ENCODE data around the gene CYP2D6.
"Not testable (repeated sequence)": the region's sequence is repeated elsewhere in the genome, so short reads cannot be mapped to it uniquely, and the experiment has no call there.

The CYP2D6 gene

DNA sequence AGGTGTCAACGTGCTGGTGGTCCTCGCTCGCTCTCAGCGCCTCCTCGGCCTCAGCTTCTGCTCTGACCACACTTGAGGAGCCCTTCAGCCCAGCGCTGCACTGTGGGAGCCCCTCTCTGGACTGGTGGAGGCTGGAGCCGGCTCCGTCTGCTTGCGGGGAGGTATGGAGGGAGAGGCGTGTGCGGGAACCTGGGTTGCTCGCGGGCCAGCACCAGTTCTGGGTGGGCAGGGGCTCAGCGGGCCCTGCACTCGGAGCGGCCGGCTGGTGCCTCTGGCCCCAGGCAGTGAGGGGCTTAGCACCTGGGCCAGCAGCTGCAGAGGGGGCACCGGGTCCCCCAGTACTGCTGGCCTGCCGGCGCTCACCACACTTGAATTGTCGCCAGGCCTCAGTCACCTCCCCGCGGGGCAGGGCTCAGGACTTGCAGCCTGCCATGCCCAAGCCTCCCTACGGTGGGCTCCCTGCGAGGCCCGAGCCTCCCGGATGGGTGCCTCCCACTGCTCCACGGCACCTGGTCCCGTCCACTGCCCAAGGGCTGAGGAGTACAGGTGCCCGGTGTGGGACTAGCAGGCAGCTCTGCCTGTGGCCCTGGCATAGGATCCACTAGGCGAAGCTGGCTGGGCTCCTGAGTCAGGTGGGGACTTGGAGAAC, 7.6 kb upstream of the CYP2D6 start:
- no peak for DNase-seq (ENCODE audit: low read depth)
- H3K4me3 ChIP-seq (ENCODE audit: low read depth, low read length), result no peak overlapping the region
- no peak for TF ChIP-seq CTCF (IDR thresholded peaks at IDR 0.05; ENCODE audit: low read depth, low read length, missing control alignments)

DNA sequence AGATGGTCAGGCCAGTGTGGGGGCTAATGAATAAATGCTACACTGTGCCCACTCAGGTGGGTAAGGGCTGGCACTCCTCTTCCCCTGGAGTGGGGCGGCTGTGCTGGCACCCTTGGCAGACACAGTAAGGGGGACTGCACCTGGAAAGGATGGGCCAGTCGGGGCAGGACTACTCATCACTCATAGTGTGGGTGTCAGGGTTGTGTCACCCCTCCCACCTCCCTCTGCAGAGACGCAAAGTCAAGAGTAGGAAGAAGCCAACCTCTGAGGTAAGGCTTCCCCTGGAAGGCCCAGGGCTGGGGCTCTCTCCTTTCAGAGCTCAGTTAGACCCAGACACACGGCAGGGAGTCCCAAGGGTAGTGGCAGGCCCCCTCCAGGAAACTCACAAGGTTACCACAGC, 5.1 kb upstream of the CYP2D6 start:
- not testable (repeated sequence) for DNase-seq (ENCODE audit: low read depth); H3K4me3 ChIP-seq (ENCODE audit: low read depth, low read length)

GRCh38 chr22:42134100-42135020, 3.8 kb upstream of the CYP2D6 start:
- no peak for DNase-seq (ENCODE audit: low read depth)
- TF ChIP-seq CTCF (IDR thresholded peaks at IDR 0.05; ENCODE audit: low read depth, low read length, missing control alignments), result no peak
- H3K4me3 ChIP-seq (ENCODE audit: low read depth, low read length), result no peak overlapping the region

GRCh38 chr22:42132457-42132856, 1.8 kb upstream of the CYP2D6 start:
- DNase-seq (ENCODE audit: low read depth), result no peak
- H3K4me3 ChIP-seq (ENCODE audit: low read depth, low read length), result no peak overlapping the region
- no peak for TF ChIP-seq CTCF (IDR thresholded peaks at IDR 0.05; ENCODE audit: low read depth, low read length, missing control alignments)

- H3K4me3 ChIP-seq (ENCODE audit: low read depth, low read length), result no peak overlapping the region
- DNase-seq (ENCODE audit: low read depth), result no peak
- TF ChIP-seq CTCF (IDR thresholded peaks at IDR 0.05; ENCODE audit: low read depth, low read length, missing control alignments), result no peak
Measured at GRCh38 chr22:42131562-42131961, 952 bp upstream of the CYP2D6 start.

GRCh38 chr22:42130182-42130581, 428 bp downstream of the CYP2D6 start:
- DNase-seq (ENCODE audit: low read depth); H3K4me3 ChIP-seq (ENCODE audit: low read depth, low read length): not testable (repeated sequence)

DNA sequence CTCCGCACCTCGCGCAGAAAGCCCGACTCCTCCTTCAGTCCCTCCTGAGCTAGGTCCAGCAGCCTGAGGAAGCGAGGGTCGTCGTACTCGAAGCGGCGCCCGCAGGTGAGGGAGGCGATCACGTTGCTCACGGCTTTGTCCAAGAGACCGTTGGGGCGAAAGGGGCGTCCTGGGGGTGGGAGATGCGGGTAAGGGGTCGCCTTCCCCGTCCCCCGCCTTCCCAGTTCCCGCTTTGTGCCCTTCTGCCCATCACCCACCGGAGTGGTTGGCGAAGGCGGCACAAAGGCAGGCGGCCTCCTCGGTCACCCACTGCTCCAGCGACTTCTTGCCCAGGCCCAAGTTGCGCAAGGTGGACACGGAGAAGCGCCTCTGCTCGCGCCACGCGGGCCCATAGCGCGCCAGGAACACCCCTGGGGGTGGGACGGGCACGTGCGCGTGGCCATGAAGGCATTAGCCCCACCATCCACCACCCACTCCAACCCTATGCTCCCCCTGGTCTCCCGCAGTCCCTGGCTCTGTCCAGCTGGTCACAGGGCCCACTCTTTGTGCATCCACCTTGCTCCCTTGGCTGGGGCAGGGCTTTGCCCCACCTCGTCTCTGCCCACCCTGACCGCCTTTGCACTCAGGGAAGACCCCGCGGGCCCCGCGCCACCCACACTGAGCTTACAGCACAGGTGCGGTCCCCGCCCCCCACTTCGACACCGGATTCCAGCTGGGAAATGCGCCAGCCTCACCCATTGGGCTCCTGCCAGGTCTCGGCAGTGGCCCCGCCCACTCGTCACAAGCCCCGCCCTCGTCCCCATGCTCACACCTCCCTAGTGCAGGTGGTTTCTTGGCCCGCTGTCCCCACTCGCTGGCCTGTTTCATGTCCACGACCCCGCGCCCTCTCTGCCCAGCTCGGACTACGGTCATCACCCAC, 1.6 kb downstream of the CYP2D6 start:
- DNase-seq (ENCODE audit: low read depth); H3K4me3 ChIP-seq (ENCODE audit: low read depth, low read length): not testable (repeated sequence)

GRCh38 chr22:42128007-42128406, 2.6 kb downstream of the CYP2D6 start:
- H3K4me3 ChIP-seq (ENCODE audit: low read depth, low read length); DNase-seq (ENCODE audit: low read depth): not testable (repeated sequence)
